H1 (cell line): Measurements from ENCODE around the gene TAAR1. TPM values are rescaled to one million over a fixed set of nuclear protein-coding genes. Genes with fewer than 3 reads are reported as not detected.

Experiments
- CTCF ChIA-PET: fragments of 300-600 bp; sonication (Branson Sonifier 250); formaldehyde crosslinking; loops from one replicate; lab custom pipeline; 2021; ENCODE audit not compliant: partially characterized antibody; lab: Charles Lee
- POLR2A ChIA-PET: fragments of 300-600 bp; sonication (Branson Sonifier 250); formaldehyde crosslinking; loops from one replicate; lab custom pipeline; 2021; ENCODE audit warnings: inconsistent platforms; ENCODE audit not compliant: partially characterized antibody; lab: Charles Lee
- DNase-seq, 2 experiments: peaks; one replicate each; pipeline versions ENCODE4 v3.0.0 to v3.0.0-alpha.2; 2010 to 2022; ENCODE audit warnings: low spot score in 2 of 2, low read depth in 1 of 2, mixed read lengths in 1 of 2
- FAIRE-seq: peaks from 2 replicates; lab custom pipeline; 2011; peaks lifted over from hg19 to GRCh38; lab: Jason Lieb, UNC
- H2AFZ ChIP-seq: 2 replicates; pipeline ENCODE4 v1.8.1; 2012; ENCODE audit warnings: low read length, inconsistent platforms
- H2AK5ac ChIP-seq: 2 replicates; pipeline ENCODE4 v1.6.1; 2013; ENCODE audit warnings: low read depth, low read length
- H2BK120ac ChIP-seq: replicated peaks from 2 replicates; pipeline ENCODE3; 2013; ENCODE audit warnings: low read depth, low read length, inconsistent platforms
- H2BK12ac ChIP-seq: 2 replicates; pipeline ENCODE4 v1.6.1; 2013; ENCODE audit warnings: low read depth, low read length
- H2BK15ac ChIP-seq: 2 replicates; pipeline ENCODE4 v1.6.1; 2013; ENCODE audit warnings: low read length
- H2BK20ac ChIP-seq: 2 replicates; pipeline ENCODE4 v1.6.1; 2013; ENCODE audit warnings: low read length
- H2BK5ac ChIP-seq: 2 replicates; pipeline ENCODE4 v1.6.1; 2013; ENCODE audit warnings: low read depth, low read length
- H3K14ac ChIP-seq: 2 replicates; pipeline ENCODE4 v1.6.1; 2013; ENCODE audit warnings: inconsistent platforms; ENCODE audit not compliant: insufficient read length
- H3K18ac ChIP-seq: 2 replicates; pipeline ENCODE4 v1.6.1; 2013; ENCODE audit warnings: low read length; ENCODE audit errors: extremely low read depth
- H3K23ac ChIP-seq: 2 replicates; pipeline ENCODE4 v1.6.1; 2013; ENCODE audit warnings: inconsistent platforms; ENCODE audit not compliant: insufficient read length
- H3K23me2 ChIP-seq: 2 replicates; pipeline ENCODE4 v1.6.1; 2013; ENCODE audit warnings: low read depth, low read length
- H3K27ac ChIP-seq: 2 replicates; pipeline ENCODE4 v1.6.1; 2011; ENCODE audit warnings: low read depth, low read length, inconsistent platforms
- H3K27me3 ChIP-seq, 4 experiments: replicated peaks in 1 of 4; 1 replicate in 1 of 4; 2 replicates in 3 of 4; pipeline versions ENCODE4 v1.6.1 to v1.8.1; 2011 to 2013; ENCODE audit warnings: low read length in 3 of 4, mild to moderate bottlenecking in 3 of 4, inconsistent platforms in 2 of 4, mixed read lengths in 2 of 4, moderate library complexity in 1 of 4; ENCODE audit not compliant: control insufficient read depth in 3 of 4, insufficient read depth in 3 of 4; ENCODE audit errors: extremely low read depth in 1 of 4
- H3K36me3 ChIP-seq, 4 experiments: 2 replicates each; pipeline versions ENCODE4 v1.6.1 to v1.8.1; 2011 to 2013; ENCODE audit warnings: mild to moderate bottlenecking in 4 of 4, low read length in 3 of 4, moderate library complexity in 2 of 4, control low read depth in 1 of 4, inconsistent platforms in 1 of 4; ENCODE audit not compliant: insufficient read depth in 4 of 4, control insufficient read depth in 2 of 4
- H3K4ac ChIP-seq: replicated peaks from 2 replicates; pipeline ENCODE3; 2013; ENCODE audit warnings: low read length, low read depth, mixed read lengths, inconsistent platforms; ENCODE audit not compliant: insufficient read length
- H3K4me1 ChIP-seq, 4 experiments: replicated peaks in 1 of 4; 1 replicate in 1 of 4; 2 replicates in 3 of 4; pipeline versions ENCODE4 v1.6.1 to v1.8.1; 2011 to 2013; ENCODE audit warnings: low read length in 3 of 4, inconsistent platforms in 2 of 4, mixed read lengths in 1 of 4; ENCODE audit not compliant: insufficient read depth in 4 of 4, control insufficient read depth in 3 of 4
- H3K4me2 ChIP-seq, 2 experiments: 2 replicates each; pipeline versions ENCODE4 v1.6.1 to v1.8.1; 2011 to 2013; ENCODE audit warnings: low read depth in 2 of 2, low read length in 2 of 2, control low read depth in 1 of 2, inconsistent platforms in 1 of 2, mild to moderate bottlenecking in 1 of 2; ENCODE audit not compliant: insufficient read depth in 1 of 2
- H3K4me3 ChIP-seq, 4 experiments: fragments of 200-600, 300-600 bp in 1 of 4; sonication (generic), shearing (Covaris generic), sonication (Bioruptor Twin) in 1 of 4; 2 replicates each; pipeline versions ENCODE4 v1.5.1 to v1.8.1; 2011 to 2016; ENCODE audit warnings: low read length in 4 of 4, low read depth in 3 of 4, control low read depth in 2 of 4, inconsistent platforms in 2 of 4, mild to moderate bottlenecking in 2 of 4, mixed read lengths in 1 of 4, moderate library complexity in 1 of 4; ENCODE audit not compliant: insufficient read depth in 2 of 4; ENCODE audit errors: extremely low read depth in 1 of 4
- H3K56ac ChIP-seq: replicated peaks from 2 replicates; pipeline ENCODE3; 2013; ENCODE audit warnings: low read depth, mild to moderate bottlenecking, mixed read lengths, low read length, inconsistent platforms; ENCODE audit not compliant: insufficient read length
- H3K79me1 ChIP-seq: 2 replicates; pipeline ENCODE4 v1.6.1; 2013; ENCODE audit warnings: low read depth, low read length, control low read depth
- H3K79me2 ChIP-seq, 2 experiments: 2 replicates each; pipeline versions ENCODE4 v1.6.1 to v1.8.1; 2012 to 2013; ENCODE audit warnings: low read length in 2 of 2, mild to moderate bottlenecking in 2 of 2, inconsistent platforms in 1 of 2; ENCODE audit not compliant: insufficient read depth in 2 of 2, control insufficient read depth in 1 of 2
- H3K9ac ChIP-seq, 4 experiments: replicated peaks in 1 of 4; 1 replicate in 1 of 4; 2 replicates in 3 of 4; pipeline versions ENCODE4 v1.6.1 to v1.8.1; 2011 to 2013; ENCODE audit warnings: low read depth in 3 of 4, low read length in 3 of 4, control low read depth in 2 of 4, mild to moderate bottlenecking in 2 of 4, moderate library complexity in 2 of 4, inconsistent platforms in 1 of 4; ENCODE audit errors: extremely low read depth in 1 of 4
- H3K9me3 ChIP-seq, 2 experiments: 2 replicates each; pipeline versions ENCODE4 v1.6.1 to v1.8.1; 2012 to 2013; ENCODE audit warnings: mild to moderate bottlenecking in 2 of 2, moderate library complexity in 2 of 2, control low read depth in 1 of 2, inconsistent platforms in 1 of 2, low read depth in 1 of 2, low read length in 1 of 2, mixed read lengths in 1 of 2; ENCODE audit not compliant: insufficient read depth in 2 of 2
- H4K20me1 ChIP-seq, 2 experiments: replicated peaks in 1 of 2; 2 replicates each; pipeline versions ENCODE3 to v1.8.1; 2011 to 2013; ENCODE audit warnings: inconsistent platforms in 2 of 2, low read length in 2 of 2, mild to moderate bottlenecking in 1 of 2; ENCODE audit not compliant: insufficient read depth in 2 of 2, control insufficient read depth in 1 of 2
- H4K5ac ChIP-seq: 2 replicates; pipeline ENCODE4 v1.6.1; 2013; ENCODE audit warnings: low read length, low read depth, mixed read lengths, inconsistent platforms; ENCODE audit not compliant: insufficient read length
- H4K8ac ChIP-seq: 2 replicates; pipeline ENCODE4 v1.8.0; 2013; ENCODE audit warnings: mild to moderate bottlenecking, moderate library complexity, low read length, inconsistent platforms; ENCODE audit not compliant: insufficient read depth; ENCODE audit errors: extremely low read depth
- H4K91ac ChIP-seq: replicated peaks from 2 replicates; pipeline ENCODE3; 2013; ENCODE audit warnings: low read length, mixed read lengths, inconsistent platforms; ENCODE audit not compliant: insufficient read length
- WGBS, 2 experiments: shearing (Covaris generic) in 1 of 2; methylation state at CpG; one replicate each; pipeline versions ENCODE4 v1.1.6 to v1.1.7; 2013 to 2015; ENCODE audit warnings: low lambda C conversion rate in 2 of 2, mixed read lengths in 2 of 2, inconsistent platforms in 1 of 2, low coverage in 1 of 2, missing lambda C conversion rate in 1 of 2; ENCODE audit not compliant: insufficient replicate concordance in 2 of 2, insufficient coverage in 1 of 2, insufficient read length in 1 of 2; ENCODE audit errors: extremely low coverage in 1 of 2, missing lambda C conversion rate in 1 of 2; 5-methylcytosine and 5-hydroxymethylcytosine counted together
- polyA plus RNA-seq, 7 experiments: library from polyadenylated mRNA; depleted of rRNA in 3 of 7; stranded (reverse) in 5 of 7; unstranded in 2 of 7; fragments of >200 nt in 5 of 7; fragments of 200-250 nt in 2 of 7; gene quantifications; 1 replicate in 5 of 7; 2 replicates in 1 of 7; 4 replicates in 1 of 7; pipeline versions ENCODE4 v1.2.1 to v1.2.3, GENCODE V29; 2011 to 2013; ENCODE audit warnings: missing spikeins in 2 of 7, mixed read lengths in 2 of 7
- total RNA-seq: library from RNA; stranded (reverse); fragmentation: NEBNext Ultra II Directional; extraction: Animal tissue kit (Norgen Biotek cat#: 25700); gene quantifications from 2 replicates; pipeline ENCODE4 v1.2.1, GENCODE V29; 2021

TAAR1 gene
- total and polyA plus RNA-seq, 2 of the 8 experiments (the other 6 are each of a cell fraction or from before 2014, with no cell fraction given), result not detected

- Histone ChIP-seq H3K9ac (no peak overlapping the region), H2BK12ac (no peak overlapping the region), H3K18ac (no peak overlapping the region), H2BK15ac (no peak overlapping the region), H2BK20ac (no peak overlapping the region), H3K23me2 (no peaks in the 10 kb centered on the region), H4K8ac (no peak overlapping the region), H3K4me1 (no peaks in the 10 kb centered on the region), H3K4me2 (no peak overlapping the region), H3K23ac (no peak overlapping the region), H3K27me3 (no peaks in the 10 kb centered on the region), H2BK5ac (no peak overlapping the region), H2AK5ac (no peak overlapping the region), H3K36me3 (no peaks in the 10 kb centered on the region), H2BK120ac (no peak overlapping the region), H3K14ac (no peak overlapping the region), H3K27ac (no peak overlapping the region), H2AFZ (peak overlapping the region; percentile 21; the same call in 1 of the 2 replicates), H3K79me1 (no peaks in the 10 kb centered on the region), H3K9me3 (no peaks in the 10 kb centered on the region), H4K5ac (no peak overlapping the region), H3K4me3 (no peak overlapping the region), H4K20me1 (no peaks in the 10 kb centered on the region), H3K56ac (no peak overlapping the region), H4K91ac (no peak overlapping the region), H3K4ac (no peak overlapping the region), H3K79me2 (no peaks in the 10 kb centered on the region)
- 89% methylated on average over 6 of the region's 6 CpGs; no CpG with 5 or more reads in 1 of the 2 experiments for WGBS, 2 experiments
- CTCF ChIA-PET, result interaction anchor here (0.6 to 2.0 kb wide), 6 partner anchors 15 to 481 kb away, joined by 3 to 15 read pairs (median 3); no protein-coding TSS in a partner anchor
- no peak for FAIRE-seq
- POLR2A ChIA-PET, result no interaction called here
- DNase-seq, result no peak
Measured at GRCh38 chr6:132684272-132684671, 25.3 kb upstream of the TAAR1 start.
